Endothelial cell of umbilical vein (primary cell): ENCODE data around the gene AKAP8. TPM values are rescaled to one million over a fixed set of nuclear protein-coding genes. Genes with fewer than 3 reads are reported as not detected.

Experiments
- BruUV-seq: library from RNA; stranded (reverse); fragments of 400-500 nt; replicated peaks from 2 replicates; lab custom pipeline; 2021; lab: Mats Ljungman, UMichigan
- CTCF ChIA-PET: fragments of 300-600, 350-600 bp; sonication (Branson Sonifier 250); formaldehyde crosslinking; loops from one replicate; lab custom pipeline; 2021; ENCODE audit warnings: antibody characterized with exemption, inconsistent platforms; lab: Charles Lee
- POLR2A ChIA-PET: fragments of 300-600, 350-600 bp; sonication (Branson Sonifier 250); formaldehyde crosslinking; loops from one replicate; lab custom pipeline; 2021; ENCODE audit warnings: antibody characterized with exemption, inconsistent platforms; lab: Charles Lee
- DNase-seq: peaks from one replicate; pipeline ENCODE4 v3.0.0-alpha.2; 2011; ENCODE audit warnings: low read depth, low spot score
- FAIRE-seq: peaks from 2 replicates; lab custom pipeline; 2011; peaks lifted over from hg19 to GRCh38; lab: Jason Lieb, UNC
- H2AFZ ChIP-seq: 2 replicates; pipeline ENCODE4 v1.6.0; 2012; ENCODE audit warnings: low read depth, low read length, control low read depth, inconsistent platforms
- H3K27ac ChIP-seq: 2 replicates; pipeline ENCODE4 v1.5.1; 2011; ENCODE audit warnings: low read depth, mild to moderate bottlenecking, control low read depth, low read length, moderate library complexity; ENCODE audit not compliant: insufficient read depth
- H3K27me3 ChIP-seq, 2 experiments: 2 replicates each; pipeline versions ENCODE4 v1.6.0 to v1.6.1; 2011; ENCODE audit warnings: low read length in 2 of 2, mixed read lengths in 1 of 2; ENCODE audit not compliant: control insufficient read depth in 2 of 2, insufficient read depth in 2 of 2
- H3K36me3 ChIP-seq, 2 experiments: 2 replicates in 1 of 2; 3 replicates in 1 of 2; pipeline ENCODE4 v1.5.1; 2011; ENCODE audit warnings: low read length in 2 of 2, mild to moderate bottlenecking in 1 of 2, moderate library complexity in 1 of 2; ENCODE audit not compliant: control insufficient read depth in 2 of 2, insufficient read depth in 2 of 2; ENCODE audit errors: extremely low read depth in 1 of 2
- H3K4me1 ChIP-seq: 3 replicates; pipeline ENCODE4 v1.5.1; 2011; ENCODE audit warnings: mild to moderate bottlenecking, low read length; ENCODE audit not compliant: control insufficient read depth, insufficient read depth; ENCODE audit errors: extremely low read depth
- H3K4me2 ChIP-seq: 2 replicates; pipeline ENCODE4 v1.6.1; 2011; ENCODE audit warnings: low read length, control low read depth, mixed read lengths; ENCODE audit not compliant: insufficient read depth
- H3K4me3 ChIP-seq, 3 experiments: fragments of 200-600 bp in 1 of 3; sonication (generic), shearing (Covaris generic) in 1 of 3; replicated peaks in 1 of 3; 2 replicates each; pipeline ENCODE4 v1.5.1; 2011 to 2016; ENCODE audit warnings: control low read depth in 3 of 3, low read length in 3 of 3, mild to moderate bottlenecking in 2 of 3, inconsistent platforms in 1 of 3, low read depth in 1 of 3, moderate library complexity in 1 of 3; ENCODE audit not compliant: insufficient read depth in 1 of 3
- H3K79me2 ChIP-seq: 2 replicates; pipeline ENCODE4 v1.6.0; 2012; ENCODE audit warnings: low read length, inconsistent platforms; ENCODE audit not compliant: control insufficient read depth, insufficient read depth
- H3K9ac ChIP-seq: replicated peaks from 2 replicates; pipeline ENCODE3; 2011; ENCODE audit warnings: low read length, control low read depth; ENCODE audit not compliant: insufficient read depth; ENCODE audit errors: extremely low read depth
- H3K9me1 ChIP-seq: replicated peaks from 3 replicates; pipeline ENCODE4 v1.6.0; 2011; ENCODE audit warnings: mild to moderate bottlenecking, low read length; ENCODE audit not compliant: control insufficient read depth, insufficient read depth; ENCODE audit errors: extremely low read depth
- H3K9me3 ChIP-seq: replicated peaks from 2 replicates; pipeline ENCODE4 v1.5.1; 2012; ENCODE audit warnings: low read length, inconsistent platforms; ENCODE audit not compliant: control insufficient read depth, insufficient read depth
- H4K20me1 ChIP-seq: replicated peaks from 2 replicates; pipeline ENCODE3; 2011; ENCODE audit warnings: mild to moderate bottlenecking, low read length; ENCODE audit not compliant: control insufficient read depth, insufficient read depth; ENCODE audit errors: extremely low read depth
- CTCF ChIP-seq, 2 donors: IDR thresholded peaks; 1 replicate in 1 of 2; 2 replicates in 1 of 2; pipeline ENCODE4 v1.5.1; 2011; ENCODE audit warnings: low read length in 2 of 2, mild to moderate bottlenecking in 2 of 2, moderate library complexity in 2 of 2, control low read depth in 1 of 2, inconsistent platforms in 1 of 2, low read depth in 1 of 2; ENCODE audit not compliant: insufficient read depth in 1 of 2; ENCODE audit errors: extremely low read depth in 1 of 2
- EZH2 ChIP-seq: IDR thresholded peaks from 2 replicates; pipeline ENCODE4 v1.6.1; 2012; ENCODE audit warnings: borderline replicate concordance, low read depth, mild to moderate bottlenecking, moderate library complexity, low read length, inconsistent platforms; ENCODE audit not compliant: severe bottlenecking
- FOS ChIP-seq: IDR thresholded peaks from 2 replicates; pipeline ENCODE4 v1.6.1; 2011; ENCODE audit warnings: mild to moderate bottlenecking, low read length, moderate library complexity, borderline replicate concordance; ENCODE audit not compliant: insufficient read depth
- GATA2 ChIP-seq: IDR thresholded peaks from 2 replicates; pipeline ENCODE4 v1.7.0; 2011; ENCODE audit warnings: low read depth, mild to moderate bottlenecking, moderate library complexity, mixed read lengths, low read length; ENCODE audit not compliant: insufficient read length, insufficient read depth
- JUN ChIP-seq: IDR thresholded peaks from 2 replicates; pipeline ENCODE4 v1.6.1; 2011; ENCODE audit warnings: borderline replicate concordance, low read depth; ENCODE audit not compliant: insufficient read length, insufficient read depth
- MAX ChIP-seq: IDR thresholded peaks from 2 replicates; pipeline ENCODE4 v1.6.1; 2011; ENCODE audit not compliant: insufficient read depth, insufficient read length
- MYC ChIP-seq: IDR thresholded peaks from one replicate; pipeline ENCODE4 v1.6.1; 2011; ENCODE audit warnings: mild to moderate bottlenecking, low read depth, low read length
- POLR2A ChIP-seq: IDR thresholded peaks from 2 replicates; pipeline ENCODE4 v1.6.1; 2012; ENCODE audit warnings: low read depth, mild to moderate bottlenecking, control low read depth, low read length
- POLR2AphosphoS5 ChIP-seq: IDR thresholded peaks from 2 replicates; pipeline ENCODE4 v1.6.1; 2012; ENCODE audit warnings: low read depth, mild to moderate bottlenecking, control low read depth, low read length, moderate library complexity; ENCODE audit not compliant: insufficient read depth
- dilution Hi-C: fragments of 300-500 bp; cut with MboI; formaldehyde crosslinking; loops from one replicate; pipeline ENCODE4 v1.15.0; 2019; ENCODE audit warnings: low sequenced_read_pairs; ENCODE audit not compliant: extremely low pct_ligation_motif_present
- intact Hi-C: fragments of 100-400 bp; cut with micrococcal nuclease; formaldehyde crosslinking; loops from one replicate; pipeline ENCODE4 v1.10.0; 2022
- polyA plus RNA-seq, 4 experiments: library from polyadenylated mRNA; depleted of rRNA in 3 of 4; stranded (reverse) in 3 of 4; unstranded in 1 of 4; fragments of >200 nt; gene quantifications; 2 replicates each; pipeline versions ENCODE4 v1.2.1 to v1.2.3, GENCODE V29; 2011 to 2012; ENCODE audit warnings: missing spikeins in 1 of 4
- total RNA-seq: library from RNA; stranded (reverse); gene quantifications from 2 replicates; pipeline ENCODE4 v1.2.3, GENCODE V29; 2021

The AKAP8 gene
- total and polyA plus RNA-seq, 2 donors (not counting 3 experiments of a cell fraction or from before 2014, with no cell fraction given): 16.4 to 44.1 TPM

- no peaks in the 10 kb centered on the region for H3K9me1 ChIP-seq
- H3K79me2 ChIP-seq: peaks cover 5% of the 10 kb centered on the region
- FAIRE-seq: no peak
- H3K4me1 ChIP-seq: no peaks in the 10 kb centered on the region
- dilution Hi-C loops (no loop called here), intact Hi-C loops (no loop called here)
- ChIA-PET POLR2A (no interaction called here), CTCF (interaction anchor here (1.2 kb wide), 1 partner anchor 9 kb away, joined by 3 read pairs; no protein-coding TSS in a partner anchor)
- DNase-seq: no peak
- H4K20me1 ChIP-seq: no peaks in the 10 kb centered on the region
- no peak overlapping the region for H2AFZ ChIP-seq
- no peaks in the 10 kb centered on the region for H3K27me3 ChIP-seq
- H3K9ac ChIP-seq: no peak overlapping the region
- no peak overlapping the region for H3K27ac ChIP-seq
- no peak overlapping the region for H3K4me2 ChIP-seq
- no TSS peak for BruUV-seq
- no peaks in the 10 kb centered on the region for H3K9me3 ChIP-seq
- no peak overlapping the region for H3K4me3 ChIP-seq
- TF ChIP-seq EZH2 (no peak), FOS (no peak), MAX (no peak), POLR2AphosphoS5 (no peak)
- H3K36me3 ChIP-seq: peaks cover 35 to 46% of the 10 kb centered on the region in 2 experiments
Measured at GRCh38 chr19:15368051-15368632, 11.4 kb downstream of the AKAP8 start.

- H3K9me1 ChIP-seq: no peaks in the 10 kb centered on the region
- H3K79me2 ChIP-seq: no peaks in the 10 kb centered on the region
- no peaks in the 10 kb centered on the region for H3K4me1 ChIP-seq
- TF ChIP-seq CTCF (IDR thresholded peaks at IDR 0.05; ENCODE audit: extremely low read depth in 1 of 2, insufficient read depth in 1 of 2, low read depth in 1 of 2, low read length in 2 of 2): no peak
- no peak for TF ChIP-seq FOS
- no peak for TF ChIP-seq GATA2
- no peak for TF ChIP-seq POLR2AphosphoS5
- TF ChIP-seq JUN: no peak
- no peak for TF ChIP-seq MAX
- no peak for TF ChIP-seq EZH2
- TF ChIP-seq POLR2A: no peak
- TF ChIP-seq MYC: no peak
- no peak for DNase-seq
- H3K27ac ChIP-seq: no peak overlapping the region
- dilution Hi-C loops: no loop called here
- POLR2A ChIA-PET: no interaction called here
- H2AFZ ChIP-seq: no peak overlapping the region
- no peaks in the 10 kb centered on the region for H3K27me3 ChIP-seq
- no peaks in the 10 kb centered on the region for H4K20me1 ChIP-seq
- FAIRE-seq: peak; percentile 89
- no peak overlapping the region for H3K9ac ChIP-seq
- H3K4me2 ChIP-seq: no peak overlapping the region
- CTCF ChIA-PET: no interaction called here
- peaks cover 35 to 43% of the 10 kb centered on the region in 2 experiments for H3K36me3 ChIP-seq
- no TSS peak for BruUV-seq
- H3K4me3 ChIP-seq: no peak overlapping the region
- no peaks in the 10 kb centered on the region for H3K9me3 ChIP-seq
- intact Hi-C loops: no loop called here
Measured at GRCh38 chr19:15367439-15367838, 12.1 kb downstream of the AKAP8 start.
